B cell (primary cell): Measurements from ENCODE around the gene PHB1. TPM values are rescaled to one million over a fixed set of nuclear protein-coding genes. Genes with fewer than 3 reads are reported as not detected.

ENCODE experiments used
- ATAC-seq: fragments of 200-7000 bp; cut with Tn5 transposase; one replicate; pipeline ENCODE4 v1.10.0; 2021; ENCODE audit warnings: low read depth, mild to moderate bottlenecking, moderate number of reproducible peaks, moderate library complexity
- CTCF ChIA-PET: fragments of 350-600 bp; sonication (Branson Sonifier 250); formaldehyde crosslinking; loops from one replicate; lab custom pipeline; 2021; ENCODE audit warnings: antibody characterized with exemption, inconsistent platforms; lab: Charles Lee
- POLR2A ChIA-PET: fragments of 350-600 bp; sonication (Branson Sonifier 250); formaldehyde crosslinking; loops from one replicate; lab custom pipeline; 2021; ENCODE audit warnings: antibody characterized with exemption; lab: Charles Lee
- DNase-seq: peaks from one replicate; pipeline ENCODE4 v3.0.0; 2013
- H2AFZ ChIP-seq: 2 replicates; pipeline ENCODE4 v1.6.1; 2012; ENCODE audit warnings: mild to moderate bottlenecking, low read depth, low read length; ENCODE audit not compliant: insufficient read depth, poor library complexity, severe bottlenecking
- H3K27ac ChIP-seq, 2 donors: 1 replicate in 1 of 2; 2 replicates in 1 of 2; pipeline ENCODE4 v1.5.1; 2012 to 2013; ENCODE audit warnings: low read length in 2 of 2, mild to moderate bottlenecking in 2 of 2, moderate library complexity in 1 of 2
- H3K27me3 ChIP-seq, 4 experiments: fragments of 200-600 bp in 1 of 4; sonication (generic) in 1 of 4; replicated peaks in 1 of 4; 1 replicate in 2 of 4; 2 replicates in 2 of 4; pipeline versions ENCODE4 v1.6.1 to v1.7.0; 2013 to 2016; ENCODE audit warnings: low read length in 3 of 4, mild to moderate bottlenecking in 2 of 4, mixed read lengths in 1 of 4, moderate library complexity in 1 of 4; ENCODE audit not compliant: insufficient read depth in 4 of 4, control insufficient read depth in 3 of 4; ENCODE audit errors: control extremely low read depth in 1 of 4
- H3K36me3 ChIP-seq, 2 experiments: replicated peaks in 1 of 2; 1 replicate in 1 of 2; 2 replicates in 1 of 2; pipeline versions ENCODE4 v1.6.1 to v1.7.1; 2013; ENCODE audit warnings: low read length in 1 of 2; ENCODE audit not compliant: insufficient read depth in 2 of 2, control insufficient read depth in 1 of 2; ENCODE audit errors: control extremely low read depth in 1 of 2, extremely low read depth in 1 of 2
- H3K4me1 ChIP-seq, 2 donors: fragments of 200-600 bp in 1 of 2; sonication (generic) in 1 of 2; 1 replicate in 1 of 2; 2 replicates in 1 of 2; pipeline versions ENCODE4 v1.5.1 to v1.6.1; 2013 to 2017; ENCODE audit warnings: low read length in 2 of 2; ENCODE audit not compliant: control insufficient read depth in 2 of 2, insufficient read depth in 2 of 2
- H3K4me2 ChIP-seq: replicated peaks from 2 replicates; pipeline ENCODE3; 2012; ENCODE audit warnings: mild to moderate bottlenecking, low read depth, low read length; ENCODE audit not compliant: poor library complexity, severe bottlenecking
- H3K4me3 ChIP-seq, 5 experiments: fragments of 200-600 bp in 1 of 5; sonication (generic) in 1 of 5; 1 replicate in 3 of 5; 2 replicates in 2 of 5; pipeline versions ENCODE4 v1.5.1 to v1.7.0; 2011 to 2016; ENCODE audit warnings: low read length in 4 of 5, mild to moderate bottlenecking in 4 of 5, low read depth in 2 of 5, control low read depth in 1 of 5, moderate library complexity in 1 of 5; ENCODE audit not compliant: insufficient read depth in 1 of 5; ENCODE audit errors: control extremely low read depth in 1 of 5, extremely low read depth in 1 of 5
- H3K79me2 ChIP-seq: fragments of 200-600 bp; sonication (generic); one replicate; pipeline ENCODE4 v1.6.0; 2016; ENCODE audit warnings: low read length; ENCODE audit not compliant: control insufficient read depth, insufficient read depth
- H3K9ac ChIP-seq: fragments of 200-600 bp; sonication (generic); 2 replicates; pipeline ENCODE4 v1.6.1; 2017; ENCODE audit warnings: mild to moderate bottlenecking, low read length, moderate library complexity
- H3K9me3 ChIP-seq, 3 donors: one replicate each; pipeline versions ENCODE4 v1.6.1 to v1.7.1; 2013; ENCODE audit warnings: low read length in 2 of 3; ENCODE audit not compliant: control insufficient read depth in 2 of 3, insufficient read depth in 1 of 3; ENCODE audit errors: control extremely low read depth in 1 of 3
- H4K20me1 ChIP-seq: 2 replicates; pipeline ENCODE4 v1.6.0; 2012; ENCODE audit warnings: mild to moderate bottlenecking, low read length; ENCODE audit not compliant: insufficient read depth, control insufficient read depth, poor library complexity, severe bottlenecking
- H3K27ac Mint-ChIP-seq: one replicate; pipeline ENCODE4 v1.8.0; 2021; ENCODE audit warnings: mixed read lengths
- H3K27me3 Mint-ChIP-seq: one replicate; pipeline ENCODE4 v1.8.0; 2021; ENCODE audit warnings: mixed read lengths
- H3K4me1 Mint-ChIP-seq: one replicate; pipeline ENCODE4 v1.8.0; 2021; ENCODE audit warnings: mixed read lengths
- H3K4me3 Mint-ChIP-seq: one replicate; pipeline ENCODE4 v1.8.0; 2021; ENCODE audit warnings: mixed read lengths
- H3K9me3 Mint-ChIP-seq: one replicate; pipeline ENCODE4 v1.8.0; 2022; ENCODE audit warnings: mixed read lengths; ENCODE audit not compliant: insufficient read depth
- CTCF ChIP-seq: fragments of 200-600 bp; IDR thresholded peaks from one replicate; pipeline ENCODE4 v1.8.0; 2022; ENCODE audit warnings: antibody characterized with exemption, mild to moderate bottlenecking
- EZH2 ChIP-seq: IDR thresholded peaks from 2 replicates; pipeline ENCODE4 v1.6.1; 2012; ENCODE audit warnings: borderline replicate concordance, low read depth, mild to moderate bottlenecking, moderate library complexity, low read length; ENCODE audit not compliant: insufficient read depth, poor library complexity, severe bottlenecking
- WGBS: methylation state at CpG from one replicate; pipeline ENCODE4 v1.1.5; 2013; ENCODE audit warnings: missing lambda C conversion rate; ENCODE audit not compliant: insufficient coverage; 5-methylcytosine and 5-hydroxymethylcytosine counted together
- intact Hi-C: fragments of 100-400 bp; cut with micrococcal nuclease; formaldehyde crosslinking; loops from one replicate; pipeline ENCODE4 v1.10.0; 2022
- polyA plus RNA-seq: library from polyadenylated mRNA; depleted of rRNA; stranded (reverse); fragments of >200 nt; gene quantifications from 2 replicates; pipeline ENCODE4 v1.2.3, GENCODE V29; 2012
- total RNA-seq, 2 donors: library from RNA; stranded (reverse); fragments of 120-200 nt in 1 of 2; gene quantifications; 1 replicate in 1 of 2; 2 replicates in 1 of 2; pipeline versions ENCODE4 v1.2.3 to v1.2.4, GENCODE V29; 2013 to 2022

The PHB1 gene
- total and polyA plus RNA-seq, 2 donors (not counting 1 experiment from before 2014, with no cell fraction given) = 45.5 to 72.3 TPM

DNA sequence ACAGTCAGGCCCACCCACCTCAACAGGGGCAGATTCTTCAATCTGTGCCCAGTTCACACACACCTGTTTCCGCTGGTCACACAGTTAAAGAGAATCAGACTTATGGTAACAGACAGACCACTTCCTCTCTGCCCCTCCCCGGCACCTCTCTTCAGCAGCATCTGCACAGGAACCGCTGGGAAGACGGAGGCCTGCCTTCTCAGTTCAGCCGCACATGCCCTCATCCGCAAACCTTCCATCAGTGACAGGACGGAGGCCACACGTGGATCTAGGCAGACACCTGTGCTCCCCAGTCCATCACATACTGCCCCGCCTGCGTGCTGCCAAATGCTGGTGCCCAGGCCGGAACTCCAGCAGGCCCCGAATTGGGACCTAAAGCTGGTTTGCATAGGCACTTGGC lies 10.3 kb downstream of the PHB1 start:
- WGBS = 7% methylated on average over 6 of the region's 12 CpGs
- Histone ChIP-seq H3K9me3 (no peaks in the 10 kb centered on the region), H3K27me3 (no peaks in the 10 kb centered on the region), H3K4me2 (peak overlapping the region; percentile 45), H3K4me3 (no peak overlapping the region), H3K79me2 (no peaks in the 10 kb centered on the region), H2AFZ (peak overlapping the region; percentile 30), H3K9ac (no peak overlapping the region), H3K27ac (peak overlapping the region; percentile 50 to 72), H4K20me1 (no peaks in the 10 kb centered on the region), H3K4me1 (peaks cover 25 to 37% of the 10 kb centered on the region in 2 donors), H3K36me3 (peaks cover 10 to 43% of the 10 kb centered on the region in 2 experiments)
- H3K9me3 Mint-ChIP-seq = no peaks in the 10 kb centered on the region
- ATAC-seq = peak; percentile 59
- DNase-seq = peak; percentile 68
- H3K27me3 Mint-ChIP-seq = no peaks in the 10 kb centered on the region
- H3K4me1 Mint-ChIP-seq = peaks cover 30% of the 10 kb centered on the region
- TF ChIP-seq EZH2 (no peak), CTCF (no peak)
- intact Hi-C loops = no loop called here
- H3K4me3 Mint-ChIP-seq = peak overlapping the region; percentile 55
- peak overlapping the region; percentile 90 for H3K27ac Mint-ChIP-seq
- ChIA-PET CTCF (interaction anchor here (2.2 kb wide), 1 partner anchor 153 kb away, joined by 13 read pairs; no protein-coding TSS in a partner anchor), POLR2A (no interaction called here)

GRCh38 chr17:49403514-49404289 lies 11.0 kb downstream of the PHB1 start:
- Histone ChIP-seq H3K27ac (peak overlapping the region; percentile 50 to 72), H4K20me1 (no peaks in the 10 kb centered on the region), H3K9ac (no peak overlapping the region), H3K9me3 (no peaks in the 10 kb centered on the region), H3K4me1 (peaks cover 25 to 37% of the 10 kb centered on the region in 2 donors), H3K4me3 (no peak overlapping the region), H2AFZ (peak overlapping the region; percentile 30), H3K36me3 (peaks cover 7 to 37% of the 10 kb centered on the region in 2 experiments), H3K79me2 (no peaks in the 10 kb centered on the region), H3K4me2 (peak overlapping the region; percentile 45), H3K27me3 (no peaks in the 10 kb centered on the region)
- ChIA-PET POLR2A (no interaction called here), CTCF (interaction anchor here (1.6 kb wide), 1 partner anchor 88 kb away, joined by 4 read pairs; no protein-coding TSS in a partner anchor)
- peak; percentile 36 for DNase-seq
- Mint-ChIP-seq H3K27ac (peak overlapping the region; percentile 90), H3K9me3 (no peaks in the 10 kb centered on the region), H3K4me3 (peak overlapping the region; percentile 55), H3K4me1 (peaks cover 30% of the 10 kb centered on the region), H3K27me3 (no peaks in the 10 kb centered on the region)
- TF ChIP-seq EZH2 = no peak
- TF ChIP-seq CTCF = no peak
- ATAC-seq = no peak
- intact Hi-C loops = no loop called here
- 19% methylated on average over 7 of the region's 10 CpGs for WGBS
